Omental fat pad (tissue), 4 donors: Measurements from ENCODE around the gene LIPT1. TPM values are rescaled to one million over a fixed set of nuclear protein-coding genes. Genes with fewer than 3 reads are reported as not detected.
A peak's percentile ranks its signal among the peaks of the same experiment; 100 is the strongest.

Source experiments
- ATAC-seq: fragments of 150-250 bp; one replicate; pipeline ENCODE4 v1.9.1; 2016; ENCODE audit warnings: mild to moderate bottlenecking, moderate library complexity; ENCODE audit not compliant: low FRiP score
- DNase-seq: peaks from one replicate; pipeline ENCODE4 v3.0.0-alpha.2; 2019; ENCODE audit warnings: low spot score
- total RNA-seq, 4 donors: library from RNA; depleted of rRNA; stranded (reverse); fragments of >200 nt; gene quantifications; one replicate each; pipeline ENCODE4 v1.1.0, GENCODE V29; 2016
- TF ChIP-seq, protein P1 (sequence below), 3 donors: fragments of 450-650 bp; IDR thresholded peaks; one replicate each; pipeline ENCODE4 v1.5.1; 2016 to 2017; ENCODE audit warnings: antibody characterized with exemption in 3 of 3, mild to moderate bottlenecking in 3 of 3, moderate library complexity in 2 of 3

Gene LIPT1
- total RNA-seq, 4 donors from 2014 or later: 3.4 to 13.4 (median 7.0) TPM

DNA sequence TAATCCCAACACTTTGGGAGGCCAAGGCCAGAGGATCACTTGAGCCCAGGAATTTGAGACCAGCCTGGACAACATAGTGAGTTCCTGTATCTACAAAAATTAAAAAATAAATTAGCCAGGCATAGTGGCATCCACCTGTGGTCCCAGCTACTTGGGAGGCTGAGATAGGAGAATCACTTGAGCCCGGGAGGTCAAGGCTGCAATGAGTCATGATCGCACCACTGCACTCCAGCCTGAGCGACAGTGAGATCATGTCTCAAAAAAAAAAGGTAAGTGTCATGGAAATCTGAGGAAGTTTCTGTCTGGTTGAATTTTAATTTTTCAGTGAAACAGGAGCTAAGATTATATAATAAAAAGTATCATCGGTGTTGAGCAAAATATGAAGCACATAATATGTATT, 15.8 kb upstream of the LIPT1 start:
- ATAC-seq (no peak), DNase-seq (no peak)
- TF ChIP-seq, protein P1, sequence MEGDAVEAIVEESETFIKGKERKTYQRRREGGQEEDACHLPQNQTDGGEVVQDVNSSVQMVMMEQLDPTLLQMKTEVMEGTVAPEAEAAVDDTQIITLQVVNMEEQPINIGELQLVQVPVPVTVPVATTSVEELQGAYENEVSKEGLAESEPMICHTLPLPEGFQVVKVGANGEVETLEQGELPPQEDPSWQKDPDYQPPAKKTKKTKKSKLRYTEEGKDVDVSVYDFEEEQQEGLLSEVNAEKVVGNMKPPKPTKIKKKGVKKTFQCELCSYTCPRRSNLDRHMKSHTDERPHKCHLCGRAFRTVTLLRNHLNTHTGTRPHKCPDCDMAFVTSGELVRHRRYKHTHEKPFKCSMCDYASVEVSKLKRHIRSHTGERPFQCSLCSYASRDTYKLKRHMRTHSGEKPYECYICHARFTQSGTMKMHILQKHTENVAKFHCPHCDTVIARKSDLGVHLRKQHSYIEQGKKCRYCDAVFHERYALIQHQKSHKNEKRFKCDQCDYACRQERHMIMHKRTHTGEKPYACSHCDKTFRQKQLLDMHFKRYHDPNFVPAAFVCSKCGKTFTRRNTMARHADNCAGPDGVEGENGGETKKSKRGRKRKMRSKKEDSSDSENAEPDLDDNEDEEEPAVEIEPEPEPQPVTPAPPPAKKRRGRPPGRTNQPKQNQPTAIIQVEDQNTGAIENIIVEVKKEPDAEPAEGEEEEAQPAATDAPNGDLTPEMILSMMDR (IDR thresholded peaks at IDR 0.05): no peak

DNA sequence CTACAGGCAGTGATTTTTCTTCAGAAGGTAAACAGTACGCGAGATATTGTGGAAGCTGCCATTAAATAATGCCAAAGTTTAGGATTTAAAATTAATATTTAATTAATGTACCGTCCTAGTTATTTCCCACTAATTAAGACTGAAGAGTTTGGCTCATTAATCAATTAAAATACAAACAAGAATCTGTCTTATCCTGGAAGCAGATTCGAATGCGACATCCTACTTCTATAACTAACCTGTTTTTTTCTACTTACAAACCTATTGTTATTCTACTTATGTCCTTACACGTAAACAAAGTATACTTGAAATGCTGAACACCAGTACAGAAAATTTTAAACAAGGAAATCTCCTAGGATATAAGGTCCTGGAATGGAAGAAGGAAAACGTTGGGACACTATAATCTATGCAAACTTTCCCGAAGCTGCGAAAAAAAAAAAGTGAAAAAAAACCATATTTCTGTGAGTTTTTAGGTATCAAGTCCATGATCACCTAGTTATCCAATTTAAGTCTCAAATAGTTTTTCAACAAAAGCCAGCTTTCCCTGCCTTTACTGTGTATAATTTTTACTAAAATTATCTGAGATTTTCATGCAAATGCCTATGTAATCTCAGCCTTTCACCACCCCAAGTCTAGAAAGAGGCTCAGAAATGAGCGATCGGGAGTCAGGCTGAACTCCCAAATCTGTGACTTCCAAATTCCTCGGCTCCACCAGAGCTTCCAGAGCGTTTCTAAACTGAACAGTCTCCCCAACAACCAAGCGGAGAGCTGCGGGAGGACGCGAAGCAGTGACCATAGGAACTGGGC, 14.5 kb upstream of the LIPT1 start:
- no peak for ATAC-seq
- TF ChIP-seq, protein P1 (IDR thresholded peaks at IDR 0.05): no peak
- no peak for DNase-seq

DNA sequence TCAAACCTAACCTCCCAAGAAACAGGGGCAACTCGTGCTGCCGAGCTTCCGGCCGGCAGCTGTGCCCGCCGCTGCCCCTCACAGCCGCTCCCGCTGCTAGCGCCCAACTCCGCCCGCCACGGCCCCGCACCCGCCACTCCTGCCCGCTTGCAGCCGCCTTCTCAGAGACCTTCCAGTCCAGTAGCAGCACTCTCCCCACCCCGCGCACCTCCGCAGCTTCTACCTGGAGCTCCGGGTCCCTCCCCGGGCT, 14.0 kb upstream of the LIPT1 start:
- ATAC-seq (peak; percentile 70), DNase-seq (no peak)

DNA sequence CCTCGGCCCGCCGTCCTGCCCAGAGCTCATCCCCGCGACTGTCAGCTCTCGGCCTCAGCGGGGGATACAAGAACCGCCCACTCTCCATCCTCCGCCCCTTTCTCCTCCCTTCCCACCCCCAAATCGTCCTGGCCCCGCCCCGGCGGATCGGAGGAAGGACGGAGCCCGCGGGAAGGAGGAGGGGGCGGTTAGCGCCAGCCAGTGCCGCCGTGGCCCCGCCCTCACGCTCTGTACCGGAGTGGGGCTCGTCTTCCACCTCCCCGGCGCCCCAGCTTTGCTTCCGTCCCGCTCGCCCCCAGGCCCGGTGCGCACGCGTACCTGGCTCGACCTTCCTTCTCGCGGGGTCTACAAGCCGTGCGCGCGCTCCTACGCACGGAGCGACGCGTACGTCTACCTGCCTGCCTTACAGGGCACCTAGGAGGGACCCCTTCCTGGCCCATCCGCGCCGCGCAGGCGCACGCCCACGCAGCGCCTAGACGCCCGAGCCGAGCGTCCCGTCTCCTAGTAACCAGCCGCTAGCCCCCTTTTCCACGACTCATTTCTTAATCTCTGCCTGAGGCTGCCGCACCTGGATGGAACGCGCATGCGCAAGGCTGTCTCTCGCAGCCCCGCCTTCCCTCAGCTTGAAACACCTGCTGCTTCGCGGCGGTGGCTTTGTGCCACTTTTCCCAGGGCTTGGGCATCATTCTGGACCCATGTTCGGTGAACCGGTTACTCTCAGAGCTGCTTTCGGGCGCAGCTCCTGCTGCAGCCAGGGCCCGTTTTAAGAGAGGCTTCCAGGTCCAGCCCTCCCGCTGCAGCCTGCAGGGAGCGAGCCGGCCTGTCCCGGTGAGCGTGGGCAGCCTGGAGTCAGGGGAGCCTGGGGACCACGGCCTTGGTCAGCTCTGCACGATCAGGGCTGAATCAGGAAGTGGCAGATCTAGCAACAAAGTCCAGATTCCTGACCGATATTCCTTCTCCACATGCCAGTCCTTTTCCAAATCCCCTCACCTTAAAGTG, 13.4 kb upstream of the LIPT1 start, which contains the start of gene C2orf15:
Gene C2orf15, plus strand, starts transcription at position 598 of the 999 bp plus-strand sequence. CDS start 8,852 bp downstream, outside the sequence.
- peak; percentile 97 for ATAC-seq
- DNase-seq: peak; percentile 90
- TF ChIP-seq, protein P1 (IDR thresholded peaks at IDR 0.05): no peak

More for the DNA sequence above, 14.0 kb upstream of the LIPT1 start:
- TF ChIP-seq, protein P1 (IDR thresholded peaks at IDR 0.05): no peak

DNA sequence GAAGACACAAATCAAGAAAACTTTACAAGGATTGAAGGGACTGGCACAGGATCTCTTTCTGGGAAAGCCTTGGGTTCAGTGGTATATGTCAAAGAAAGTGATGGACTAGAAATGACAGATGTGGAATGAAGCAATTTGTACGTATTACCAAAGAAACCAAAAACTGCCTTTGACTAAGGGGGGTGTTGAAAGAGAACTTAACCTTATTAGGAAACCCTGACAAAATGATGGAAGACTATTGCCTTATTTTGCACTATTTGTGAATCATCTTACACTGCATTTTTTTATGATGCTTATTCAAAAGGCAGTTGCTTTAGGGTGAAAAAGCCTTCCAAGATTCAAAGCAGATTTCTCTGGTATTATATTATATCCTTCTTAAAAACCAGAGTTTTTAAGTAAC, 4.1 kb upstream of the LIPT1 start:
- TF ChIP-seq, protein P1 (IDR thresholded peaks at IDR 0.05): no peak
- no peak for DNase-seq
- peak; percentile 50 for ATAC-seq

DNA sequence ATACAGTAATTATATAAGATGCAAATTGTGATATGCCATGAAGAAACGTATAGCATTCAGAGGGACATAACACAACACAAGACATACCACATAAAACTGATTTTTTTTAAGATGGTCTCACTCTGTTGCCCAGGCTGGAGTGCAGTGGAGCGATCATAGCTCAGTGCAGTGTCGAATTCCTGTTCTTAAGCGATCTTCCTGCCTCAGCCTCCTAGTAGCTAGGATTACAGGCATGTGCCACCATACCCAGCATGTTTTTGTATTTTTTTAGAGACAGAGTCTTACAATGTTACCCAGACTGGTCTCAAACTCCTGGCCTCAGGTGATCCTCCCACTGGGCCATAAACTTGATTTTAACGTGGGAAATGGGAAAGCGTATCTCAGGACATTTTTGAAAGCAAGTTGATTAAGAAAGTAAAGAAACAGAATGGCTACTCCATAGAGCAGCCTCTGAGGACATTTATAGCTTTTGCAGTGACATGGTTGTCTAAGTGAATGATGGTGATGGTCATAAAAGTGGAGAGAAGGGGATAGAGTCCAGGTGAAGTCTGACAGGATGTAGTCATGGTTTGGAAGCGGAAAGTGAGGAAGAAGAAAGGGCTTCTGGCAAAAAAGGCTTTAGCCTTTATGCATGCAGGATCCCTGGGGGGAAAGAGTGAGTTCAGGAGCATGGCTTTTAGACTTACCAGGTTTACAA, 2.4 kb upstream of the LIPT1 start:
- ATAC-seq (no peak), DNase-seq (no peak)

More for the DNA sequence above, 2.4 kb upstream of the LIPT1 start:
- TF ChIP-seq, protein P1 (IDR thresholded peaks at IDR 0.05): no peak
